WTC11 (cell line): ENCODE measurements around the gene PITPNM3. TPM values are rescaled to one million over a fixed set of nuclear protein-coding genes. Genes with fewer than 3 reads are reported as not detected.

Experiments used
- ATAC-seq: fragments of 200-7000 bp; cut with Tn5 transposase; 2 replicates; pipeline ENCODE4 v1.10.0; 2021; ENCODE audit warnings: mild to moderate bottlenecking, moderate library complexity
- CTCF ChIA-PET: fragments of 300-600 bp; sonication (Branson Sonifier 250); formaldehyde crosslinking; loops from one replicate; lab custom pipeline; 2021; ENCODE audit warnings: antibody characterized with exemption; lab: Charles Lee
- POLR2A ChIA-PET: fragments of 350-600 bp; sonication (Branson Sonifier 250); formaldehyde crosslinking; loops from one replicate; lab custom pipeline; 2021; ENCODE audit warnings: antibody characterized with exemption; lab: Charles Lee
- DNase-seq: peaks from one replicate; pipeline ENCODE4 v3.0.0; 2021; ENCODE audit warnings: low spot score
- H3K27ac Mint-ChIP-seq: 2 replicates; pipeline ENCODE4 v1.8.0; 2021; ENCODE audit warnings: mixed read lengths
- H3K27me3 Mint-ChIP-seq: 2 replicates; pipeline ENCODE4 v1.8.0; 2021; ENCODE audit warnings: low read depth, mild to moderate bottlenecking, moderate library complexity, mixed read lengths
- H3K36me3 Mint-ChIP-seq: 2 replicates; pipeline ENCODE4 v1.8.0; 2021; ENCODE audit warnings: mixed read lengths
- H3K4me1 Mint-ChIP-seq: 2 replicates; pipeline ENCODE4 v1.8.0; 2022; ENCODE audit warnings: mixed read lengths
- H3K4me3 Mint-ChIP-seq: 2 replicates; pipeline ENCODE4 v1.8.0; 2021; ENCODE audit warnings: mild to moderate bottlenecking, moderate library complexity, mixed read lengths
- H3K9me3 Mint-ChIP-seq: 2 replicates; pipeline ENCODE4 v1.8.0; 2021; ENCODE audit warnings: mixed read lengths
- ARID4B ChIP-seq: sonication (generic); formaldehyde crosslinking; IDR thresholded peaks from 2 replicates; pipeline ENCODE4 v1.8.0; 2023; ENCODE audit warnings: missing genetic modification reagents, mild to moderate bottlenecking, borderline replicate concordance
- CDX4 ChIP-seq: fragments of 250-450 bp; sonication (Bioruptor Pico); IDR thresholded peaks from 2 replicates; pipeline ENCODE4 v1.9.0; 2021; ENCODE audit warnings: moderate library complexity, mild to moderate bottlenecking, inconsistent platforms, borderline replicate concordance
- CREM ChIP-seq: sonication (generic); formaldehyde crosslinking; IDR thresholded peaks from 2 replicates; pipeline ENCODE4 v1.8.1; 2022; ENCODE audit warnings: mild to moderate bottlenecking, missing genetic modification reagents, moderate library complexity
- GRHL2 ChIP-seq: fragments of 250-450 bp; sonication (Bioruptor Pico); IDR thresholded peaks from 2 replicates; pipeline ENCODE4 v1.8.0; 2022; ENCODE audit warnings: mild to moderate bottlenecking, moderate library complexity; ENCODE audit not compliant: insufficient replicate concordance, severe bottlenecking
- MXD4 ChIP-seq: fragments of 250-450 bp; sonication (Bioruptor Pico); IDR thresholded peaks from 2 replicates; pipeline ENCODE4 v1.8.0; 2021; ENCODE audit warnings: mild to moderate bottlenecking, moderate library complexity, borderline replicate concordance
- NFYB ChIP-seq: sonication (generic); formaldehyde crosslinking; conservative IDR thresholded peaks from 2 replicates; pipeline ENCODE4 v1.8.0; 2022; ENCODE audit warnings: low read depth, missing genetic modification reagents
- NR2C2 ChIP-seq: sonication (generic); formaldehyde crosslinking; IDR thresholded peaks from 2 replicates; pipeline ENCODE4 v1.8.0; 2022; ENCODE audit warnings: mild to moderate bottlenecking, missing genetic modification reagents
- PREB ChIP-seq: sonication (generic); formaldehyde crosslinking; IDR thresholded peaks from 2 replicates; pipeline ENCODE4 v1.8.1; 2022; ENCODE audit warnings: mild to moderate bottlenecking, missing genetic modification reagents, moderate library complexity, borderline replicate concordance
- PRRX2 ChIP-seq: fragments of 250-450 bp; sonication (Bioruptor Pico); IDR thresholded peaks from 2 replicates; pipeline ENCODE4 v1.8.0; 2021; ENCODE audit warnings: mild to moderate bottlenecking
- SMAD4 ChIP-seq: sonication (generic); formaldehyde crosslinking; IDR thresholded peaks from 2 replicates; pipeline ENCODE4 v1.8.0; 2022; ENCODE audit warnings: mild to moderate bottlenecking, missing genetic modification reagents
- SP1 ChIP-seq: sonication (generic); formaldehyde crosslinking; conservative IDR thresholded peaks from 2 replicates; pipeline ENCODE4 v1.8.1; 2022; ENCODE audit warnings: missing genetic modification reagents
- TEAD4 ChIP-seq: sonication (generic); formaldehyde crosslinking; IDR thresholded peaks from 2 replicates; pipeline ENCODE4 v1.8.0; 2022; ENCODE audit warnings: mild to moderate bottlenecking, missing genetic modification reagents
- TP53 ChIP-seq: sonication (generic); formaldehyde crosslinking; IDR thresholded peaks from 2 replicates; pipeline ENCODE4 v1.8.1; 2023; ENCODE audit warnings: mild to moderate bottlenecking, missing genetic modification reagents
- ZNF425 ChIP-seq: fragments of 250-450 bp; sonication (Bioruptor Pico); conservative IDR thresholded peaks from 2 replicates; pipeline ENCODE4 v1.9.0; 2021; ENCODE audit warnings: mild to moderate bottlenecking
- ZNF512 ChIP-seq: sonication (generic); formaldehyde crosslinking; IDR thresholded peaks from 2 replicates; pipeline ENCODE4 v1.8.1; 2022; ENCODE audit warnings: missing genetic modification reagents, borderline replicate concordance
- ZSCAN18 ChIP-seq: fragments of 250-450 bp; sonication (Bioruptor Pico); IDR thresholded peaks from 2 replicates; pipeline ENCODE4 v2.1.2; 2022; ENCODE audit warnings: mild to moderate bottlenecking, moderate library complexity
- total RNA-seq: library from RNA; stranded (reverse); gene quantifications from 3 replicates; pipeline ENCODE4 v1.2.3, GENCODE V29; 2021

PITPNM3 gene
- total RNA-seq, 1 experiment from 2014 or later = 2.8 TPM

GRCh38 chr17:6502871-6503509 lies 53.4 kb downstream of the PITPNM3 start:
- Mint-ChIP-seq H3K4me1 (peaks cover 18% of the 10 kb centered on the region), H3K36me3 (0 out of 2 replicates have a peak, but pooled peaks cover 2% of the 10 kb centered on the region), H3K27me3 (peaks cover 6% of the 10 kb centered on the region; the same call in 1 of the 2 replicates)
- DNase-seq = no peak
- POLR2A ChIA-PET = no interaction called here
- TF ChIP-seq ZNF425 (CRISPR knock-in tag) (no peak), CDX4 (CRISPR knock-in tag) (no peak), TEAD4 (CRISPR knock-in tag) (no peak), NFYB (CRISPR knock-in tag) (no peak), PREB (CRISPR knock-in tag) (no peak), ZNF512 (CRISPR knock-in tag) (no peak), GRHL2 (CRISPR knock-in tag) (no peak), PRRX2 (no peak), ARID4B (no peak), NR2C2 (CRISPR knock-in tag) (no peak), SP1 (CRISPR knock-in tag) (no peak), TP53 (no peak), CREM (CRISPR knock-in tag) (no peak), ZSCAN18 (CRISPR knock-in tag) (no peak), MXD4 (CRISPR knock-in tag) (no peak), SMAD4 (CRISPR knock-in tag) (no peak)
- TF ChIP-seq, all 79 proteins: peak for 0
- Mint-ChIP-seq H3K9me3 (no peaks in the 10 kb centered on the region), H3K27ac (no peak overlapping the region), H3K4me3 (no peak overlapping the region)
- CTCF ChIA-PET = no interaction called here
- ATAC-seq = no peak
